ENCODE results near the gene MAP1A.

The MAP1A gene

GRCh38 chr15:43510200-43511011 is 7.0 kb upstream of the MAP1A start:
- peak; percentile 91 for DNase-seq (ENCODE audit: low read depth, low spot score)

GRCh38 chr15:43511012-43511885 is 6.2 kb upstream of the MAP1A start:
- no peak for DNase-seq (ENCODE audit: low read depth, low spot score)

- no peak for DNase-seq (ENCODE audit: low read depth, low spot score)
These were observed 3.9 kb upstream of the MAP1A start for GRCh38 chr15:43513550-43513949.

- no peak for DNase-seq (ENCODE audit: low read depth, low spot score)
These were observed 3.0 kb upstream of the MAP1A start for GRCh38 chr15:43514241-43515057.

- no peak for DNase-seq (ENCODE audit: low read depth, low spot score)
These were observed 1.7 kb upstream of the MAP1A start for GRCh38 chr15:43515741-43516140.

GRCh38 chr15:43516185-43516584 is 1.2 kb upstream of the MAP1A start:
- DNase-seq (ENCODE audit: low read depth, low spot score): no peak

- no peak for DNase-seq (ENCODE audit: low read depth, low spot score)
These were observed 531 bp upstream of the MAP1A start for GRCh38 chr15:43516801-43517353.

GRCh38 chr15:43518197-43518761 is 871 bp downstream of the MAP1A start:
- DNase-seq (ENCODE audit: low read depth, low spot score): no peak

GRCh38 chr15:43519196-43519595 is 1.8 kb downstream of the MAP1A start:
- DNase-seq (ENCODE audit: low read depth, low spot score): no peak

GRCh38 chr15:43520138-43520537 is 2.7 kb downstream of the MAP1A start:
- no peak for DNase-seq (ENCODE audit: low read depth, low spot score)

GRCh38 chr15:43521419-43521818 is 4.0 kb downstream of the MAP1A start:
- DNase-seq (ENCODE audit: low read depth, low spot score): no peak

GRCh38 chr15:43522247-43522646 is 4.8 kb downstream of the MAP1A start:
- no peak for DNase-seq (ENCODE audit: low read depth, low spot score)

GRCh38 chr15:43523646-43524045 is 6.2 kb downstream of the MAP1A start:
- no peak for DNase-seq (ENCODE audit: low read depth, low spot score)

- DNase-seq (ENCODE audit: low read depth, low spot score): no peak
These were observed 6.9 kb downstream of the MAP1A start for GRCh38 chr15:43524254-43524845.

- no peak for DNase-seq (ENCODE audit: low read depth, low spot score)
These were observed 7.7 kb downstream of the MAP1A start for GRCh38 chr15:43525131-43525530.

- DNase-seq (ENCODE audit: low read depth, low spot score): no peak
These were observed 9.0 kb downstream of the MAP1A start for GRCh38 chr15:43526261-43526930.

- no peak for DNase-seq (ENCODE audit: low read depth, low spot score)
These were observed 9.8 kb downstream of the MAP1A start for GRCh38 chr15:43527016-43527801.

- DNase-seq (ENCODE audit: low read depth, low spot score): no peak
These were observed 10.6 kb downstream of the MAP1A start for GRCh38 chr15:43527802-43528541.

- no peak for DNase-seq (ENCODE audit: low read depth, low spot score)
These were observed 11.2 kb downstream of the MAP1A start for GRCh38 chr15:43528542-43529007.

All from activated naive CD8-positive, alpha-beta T cell treated with anti-CD3 and anti-CD28 coated beads, Interleukin-2, amount 50 U/mL, for 16 hours (primary cell).